ENCODE results near the gene ACTL7A. TPM values are rescaled to one million over a fixed set of nuclear protein-coding genes. Genes with fewer than 3 reads are reported as not detected.

Gene ACTL7A
- total and polyA plus RNA-seq, 2 of the 13 experiments (the other 11 are each of a cell fraction or from before 2014, with no cell fraction given): not detected

DNA sequence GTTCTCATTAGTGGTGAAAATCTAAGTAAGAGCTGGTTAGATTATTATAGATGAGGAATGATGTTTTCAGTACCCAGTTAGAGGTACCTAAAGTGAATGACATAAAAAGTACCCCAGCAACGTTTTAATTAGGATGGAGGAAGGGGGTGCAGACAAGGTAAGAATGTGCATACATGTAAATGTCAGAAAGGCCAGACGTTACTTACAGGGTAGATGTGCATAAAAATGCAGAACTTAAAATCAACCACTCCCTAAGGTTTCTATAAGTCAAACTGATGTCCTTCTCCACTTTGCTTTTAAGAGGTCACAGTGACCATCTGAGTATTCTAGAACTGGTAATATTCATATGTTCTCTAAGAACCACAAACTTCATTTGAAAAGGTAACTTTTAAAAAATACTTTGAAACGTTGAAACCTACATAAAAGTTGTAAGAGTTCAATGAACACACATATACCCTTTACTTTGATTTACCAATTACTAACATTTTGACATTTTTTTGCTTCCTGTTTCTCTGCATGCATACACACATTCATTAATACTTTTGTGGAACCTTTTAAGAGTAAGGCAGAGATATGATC lies 18.8 kb downstream of the ACTL7A start (continued):
- TF ChIP-seq, protein P1, sequence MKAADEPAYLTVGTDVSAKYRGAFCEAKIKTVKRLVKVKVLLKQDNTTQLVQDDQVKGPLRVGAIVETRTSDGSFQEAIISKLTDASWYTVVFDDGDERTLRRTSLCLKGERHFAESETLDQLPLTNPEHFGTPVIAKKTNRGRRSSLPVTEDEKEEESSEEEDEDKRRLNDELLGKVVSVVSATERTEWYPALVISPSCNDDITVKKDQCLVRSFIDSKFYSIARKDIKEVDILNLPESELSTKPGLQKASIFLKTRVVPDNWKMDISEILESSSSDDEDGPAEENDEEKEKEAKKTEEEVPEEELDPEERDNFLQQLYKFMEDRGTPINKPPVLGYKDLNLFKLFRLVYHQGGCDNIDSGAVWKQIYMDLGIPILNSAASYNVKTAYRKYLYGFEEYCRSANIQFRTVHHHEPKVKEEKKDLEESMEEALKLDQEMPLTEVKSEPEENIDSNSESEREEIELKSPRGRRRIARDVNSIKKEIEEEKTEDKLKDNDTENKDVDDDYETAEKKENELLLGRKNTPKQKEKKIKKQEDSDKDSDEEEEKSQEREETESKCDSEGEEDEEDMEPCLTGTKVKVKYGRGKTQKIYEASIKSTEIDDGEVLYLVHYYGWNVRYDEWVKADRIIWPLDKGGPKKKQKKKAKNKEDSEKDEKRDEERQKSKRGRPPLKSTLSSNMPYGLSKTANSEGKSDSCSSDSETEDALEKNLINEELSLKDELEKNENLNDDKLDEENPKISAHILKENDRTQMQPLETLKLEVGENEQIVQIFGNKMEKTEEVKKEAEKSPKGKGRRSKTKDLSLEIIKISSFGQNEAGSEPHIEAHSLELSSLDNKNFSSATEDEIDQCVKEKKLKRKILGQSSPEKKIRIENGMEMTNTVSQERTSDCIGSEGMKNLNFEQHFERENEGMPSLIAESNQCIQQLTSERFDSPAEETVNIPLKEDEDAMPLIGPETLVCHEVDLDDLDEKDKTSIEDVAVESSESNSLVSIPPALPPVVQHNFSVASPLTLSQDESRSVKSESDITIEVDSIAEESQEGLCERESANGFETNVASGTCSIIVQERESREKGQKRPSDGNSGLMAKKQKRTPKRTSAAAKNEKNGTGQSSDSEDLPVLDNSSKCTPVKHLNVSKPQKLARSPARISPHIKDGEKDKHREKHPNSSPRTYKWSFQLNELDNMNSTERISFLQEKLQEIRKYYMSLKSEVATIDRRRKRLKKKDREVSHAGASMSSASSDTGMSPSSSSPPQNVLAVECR (CRISPR knock-in tag; IDR thresholded peaks at IDR 0.05; ENCODE audit: borderline replicate concordance): no peak
- TF ChIP-seq ZNF652 (CRISPR knock-in tag; IDR thresholded peaks at IDR 0.05; ENCODE audit: borderline replicate concordance, low read depth): no peak
- no peak for TF ChIP-seq PCBP1 (IDR thresholded peaks at IDR 0.05; ENCODE audit: borderline replicate concordance, low read depth, low read length)
- TF ChIP-seq, protein P2, sequence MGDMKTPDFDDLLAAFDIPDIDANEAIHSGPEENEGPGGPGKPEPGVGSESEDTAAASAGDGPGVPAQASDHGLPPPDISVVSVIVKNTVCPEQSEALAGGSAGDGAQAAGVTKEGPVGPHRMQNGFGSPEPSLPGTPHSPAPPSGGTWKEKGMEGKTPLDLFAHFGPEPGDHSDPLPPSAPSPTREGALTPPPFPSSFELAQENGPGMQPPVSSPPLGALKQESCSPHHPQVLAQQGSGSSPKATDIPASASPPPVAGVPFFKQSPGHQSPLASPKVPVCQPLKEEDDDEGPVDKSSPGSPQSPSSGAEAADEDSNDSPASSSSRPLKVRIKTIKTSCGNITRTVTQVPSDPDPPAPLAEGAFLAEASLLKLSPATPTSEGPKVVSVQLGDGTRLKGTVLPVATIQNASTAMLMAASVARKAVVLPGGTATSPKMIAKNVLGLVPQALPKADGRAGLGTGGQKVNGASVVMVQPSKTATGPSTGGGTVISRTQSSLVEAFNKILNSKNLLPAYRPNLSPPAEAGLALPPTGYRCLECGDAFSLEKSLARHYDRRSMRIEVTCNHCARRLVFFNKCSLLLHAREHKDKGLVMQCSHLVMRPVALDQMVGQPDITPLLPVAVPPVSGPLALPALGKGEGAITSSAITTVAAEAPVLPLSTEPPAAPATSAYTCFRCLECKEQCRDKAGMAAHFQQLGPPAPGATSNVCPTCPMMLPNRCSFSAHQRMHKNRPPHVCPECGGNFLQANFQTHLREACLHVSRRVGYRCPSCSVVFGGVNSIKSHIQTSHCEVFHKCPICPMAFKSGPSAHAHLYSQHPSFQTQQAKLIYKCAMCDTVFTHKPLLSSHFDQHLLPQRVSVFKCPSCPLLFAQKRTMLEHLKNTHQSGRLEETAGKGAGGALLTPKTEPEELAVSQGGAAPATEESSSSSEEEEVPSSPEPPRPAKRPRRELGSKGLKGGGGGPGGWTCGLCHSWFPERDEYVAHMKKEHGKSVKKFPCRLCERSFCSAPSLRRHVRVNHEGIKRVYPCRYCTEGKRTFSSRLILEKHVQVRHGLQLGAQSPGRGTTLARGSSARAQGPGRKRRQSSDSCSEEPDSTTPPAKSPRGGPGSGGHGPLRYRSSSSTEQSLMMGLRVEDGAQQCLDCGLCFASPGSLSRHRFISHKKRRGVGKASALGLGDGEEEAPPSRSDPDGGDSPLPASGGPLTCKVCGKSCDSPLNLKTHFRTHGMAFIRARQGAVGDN (CRISPR knock-in tag; IDR thresholded peaks at IDR 0.05): no peak
- TF ChIP-seq, protein P3, sequence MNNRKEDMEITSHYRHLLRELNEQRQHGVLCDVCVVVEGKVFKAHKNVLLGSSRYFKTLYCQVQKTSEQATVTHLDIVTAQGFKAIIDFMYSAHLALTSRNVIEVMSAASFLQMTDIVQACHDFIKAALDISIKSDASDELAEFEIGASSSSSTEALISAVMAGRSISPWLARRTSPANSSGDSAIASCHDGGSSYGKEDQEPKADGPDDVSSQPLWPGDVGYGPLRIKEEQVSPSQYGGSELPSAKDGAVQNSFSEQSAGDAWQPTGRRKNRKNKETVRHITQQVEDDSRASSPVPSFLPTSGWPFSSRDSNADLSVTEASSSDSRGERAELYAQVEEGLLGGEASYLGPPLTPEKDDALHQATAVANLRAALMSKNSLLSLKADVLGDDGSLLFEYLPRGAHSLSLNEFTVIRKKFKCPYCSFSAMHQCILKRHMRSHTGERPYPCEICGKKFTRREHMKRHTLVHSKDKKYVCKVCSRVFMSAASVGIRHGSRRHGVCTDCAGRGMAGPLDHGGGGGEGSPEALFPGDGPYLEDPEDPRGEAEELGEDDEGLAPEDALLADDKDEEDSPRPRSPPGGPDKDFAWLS (CRISPR knock-in tag; IDR thresholded peaks at IDR 0.05; ENCODE audit: borderline replicate concordance): no peak
- peak; percentile 64 for TF ChIP-seq AGO2 (optimal IDR thresholded peaks at IDR 0.05; ENCODE audit: low read depth, low read length)
- TF ChIP-seq ZFP62 (CRISPR knock-in tag; IDR thresholded peaks at IDR 0.05): no peak
- no peak for TF ChIP-seq ZNF790 (CRISPR knock-in tag; IDR thresholded peaks at IDR 0.05; ENCODE audit: borderline replicate concordance)
- TF ChIP-seq ZNF329 (CRISPR knock-in tag; IDR thresholded peaks at IDR 0.05; ENCODE audit: low read depth): no peak
- no peak for TF ChIP-seq ZNF530 (CRISPR knock-in tag; IDR thresholded peaks at IDR 0.05; ENCODE audit: low read depth)
- TF ChIP-seq ZNF30 (CRISPR knock-in tag; IDR thresholded peaks at IDR 0.05): no peak
- TF ChIP-seq ZNF253 (CRISPR knock-in tag; IDR thresholded peaks at IDR 0.05; ENCODE audit: borderline replicate concordance): no peak
- no peak for TF ChIP-seq ZNF143 (CRISPR knock-in tag; IDR thresholded peaks at IDR 0.05)
- TF ChIP-seq NR2C2 (CRISPR knock-in tag; IDR thresholded peaks at IDR 0.05; ENCODE audit: borderline replicate concordance): no peak
- no peak for TF ChIP-seq ZEB1 (IDR thresholded peaks at IDR 0.05; ENCODE audit: insufficient replicate concordance, low read depth)
- peak; percentile 81 for TF ChIP-seq RBFOX2 (IDR thresholded peaks at IDR 0.05; ENCODE audit: low read depth, low read length)
- TF ChIP-seq, protein P4, sequence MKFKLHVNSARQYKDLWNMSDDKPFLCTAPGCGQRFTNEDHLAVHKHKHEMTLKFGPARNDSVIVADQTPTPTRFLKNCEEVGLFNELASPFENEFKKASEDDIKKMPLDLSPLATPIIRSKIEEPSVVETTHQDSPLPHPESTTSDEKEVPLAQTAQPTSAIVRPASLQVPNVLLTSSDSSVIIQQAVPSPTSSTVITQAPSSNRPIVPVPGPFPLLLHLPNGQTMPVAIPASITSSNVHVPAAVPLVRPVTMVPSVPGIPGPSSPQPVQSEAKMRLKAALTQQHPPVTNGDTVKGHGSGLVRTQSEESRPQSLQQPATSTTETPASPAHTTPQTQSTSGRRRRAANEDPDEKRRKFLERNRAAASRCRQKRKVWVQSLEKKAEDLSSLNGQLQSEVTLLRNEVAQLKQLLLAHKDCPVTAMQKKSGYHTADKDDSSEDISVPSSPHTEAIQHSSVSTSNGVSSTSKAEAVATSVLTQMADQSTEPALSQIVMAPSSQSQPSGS (CRISPR knock-in tag; IDR thresholded peaks at IDR 0.05): no peak

Data from HepG2 (cell line).